ENCODE results near the gene KIF6.

KIF6 gene

GRCh38 chr6:39653612-39654011 lies 71.6 kb downstream of the KIF6 start:
- no peak for DNase-seq (ENCODE audit: low read depth)
- no peak for TF ChIP-seq CTCF (IDR thresholded peaks at IDR 0.05; ENCODE audit: low read depth, low read length, missing control alignments)
- in situ Hi-C loops (cut with HindIII; ENCODE audit: low sequenced_read_pairs): no loop called here
- no peak overlapping the region for H3K4me3 ChIP-seq (ENCODE audit: low read depth, low read length)

- in situ Hi-C loops (cut with HindIII; ENCODE audit: low sequenced_read_pairs): no loop called here
- no peak overlapping the region for H3K4me3 ChIP-seq (ENCODE audit: low read depth, low read length)
- no peak for TF ChIP-seq CTCF (IDR thresholded peaks at IDR 0.05; ENCODE audit: low read depth, low read length, missing control alignments)
- DNase-seq (ENCODE audit: low read depth): no peak
Observed at GRCh38 chr6:39649996-39650395, 75.2 kb downstream of the KIF6 start.

GRCh38 chr6:39646751-39647420 lies 78.3 kb downstream of the KIF6 start:
- in situ Hi-C loops (cut with HindIII; ENCODE audit: low sequenced_read_pairs): no loop called here
- TF ChIP-seq CTCF (IDR thresholded peaks at IDR 0.05; ENCODE audit: low read depth, low read length, missing control alignments): no peak
- no peak for DNase-seq (ENCODE audit: low read depth)
- no peak overlapping the region for H3K4me3 ChIP-seq (ENCODE audit: low read depth, low read length)

- no peak for TF ChIP-seq CTCF (IDR thresholded peaks at IDR 0.05; ENCODE audit: low read depth, low read length, missing control alignments)
- in situ Hi-C loops (cut with HindIII; ENCODE audit: low sequenced_read_pairs): no loop called here
Observed at GRCh38 chr6:39642270-39642669, 82.9 kb downstream of the KIF6 start.

GRCh38 chr6:39638126-39638822 lies 86.9 kb downstream of the KIF6 start:
- in situ Hi-C loops (cut with HindIII; ENCODE audit: low sequenced_read_pairs): no loop called here
- no peak for TF ChIP-seq CTCF (IDR thresholded peaks at IDR 0.05; ENCODE audit: low read depth, low read length, missing control alignments)
- no peak overlapping the region for H3K4me3 ChIP-seq (ENCODE audit: low read depth, low read length)
- DNase-seq (ENCODE audit: low read depth): no peak

More at GRCh38 chr6:39642270-39642669, 82.9 kb downstream of the KIF6 start:
- DNase-seq (ENCODE audit: low read depth): no peak
- no peak overlapping the region for H3K4me3 ChIP-seq (ENCODE audit: low read depth, low read length)

GRCh38 chr6:39634646-39635341 lies 90.4 kb downstream of the KIF6 start:
- no peak overlapping the region for H3K4me3 ChIP-seq (ENCODE audit: low read depth, low read length)
- no peak for TF ChIP-seq CTCF (IDR thresholded peaks at IDR 0.05; ENCODE audit: low read depth, low read length, missing control alignments)
- in situ Hi-C loops (cut with HindIII; ENCODE audit: low sequenced_read_pairs): no loop called here
- no peak for DNase-seq (ENCODE audit: low read depth)
